Aorta (tissue), 5 donors: ENCODE results near the gene SLC2A8. TPM values are rescaled to one million over a fixed set of nuclear protein-coding genes. Genes with fewer than 3 reads are reported as not detected.

Experiments used
- ATAC-seq: fragments of 200-7000 bp; cut with Tn5 transposase; one replicate; pipeline ENCODE4 v1.9.1; 2022; ENCODE audit warnings: moderate library complexity; ENCODE audit not compliant: low FRiP score
- DNase-seq, 2 donors: peaks; one replicate each; pipeline ENCODE4 v3.0.0-alpha.2; 2020
- H3K27ac ChIP-seq, 2 donors: one replicate each; pipeline ENCODE4 v1.5.1; 2013; ENCODE audit warnings: low read length in 2 of 2, mild to moderate bottlenecking in 2 of 2, moderate library complexity in 2 of 2, control low read depth in 1 of 2, inconsistent platforms in 1 of 2, low read depth in 1 of 2
- H3K27me3 ChIP-seq, 2 donors: one replicate each; pipeline ENCODE4 v1.6.1; 2013; ENCODE audit warnings: control low read depth in 1 of 2, low read length in 1 of 2, mild to moderate bottlenecking in 1 of 2, moderate library complexity in 1 of 2; ENCODE audit not compliant: insufficient read depth in 2 of 2, control insufficient read depth in 1 of 2
- H3K36me3 ChIP-seq, 2 donors: one replicate each; pipeline ENCODE4 v1.6.1; 2013; ENCODE audit warnings: control low read depth in 1 of 2, low read length in 1 of 2, mild to moderate bottlenecking in 1 of 2; ENCODE audit not compliant: insufficient read depth in 2 of 2, control insufficient read depth in 1 of 2
- H3K4me1 ChIP-seq, 2 donors: one replicate each; pipeline ENCODE4 v1.6.1; 2013; ENCODE audit warnings: low read length in 2 of 2, control low read depth in 1 of 2, mild to moderate bottlenecking in 1 of 2, moderate library complexity in 1 of 2; ENCODE audit not compliant: insufficient read depth in 2 of 2, control insufficient read depth in 1 of 2
- H3K4me3 ChIP-seq, 2 donors: one replicate each; pipeline ENCODE4 v1.5.1; 2013; ENCODE audit warnings: low read length in 2 of 2, control low read depth in 1 of 2, mild to moderate bottlenecking in 1 of 2
- H3K9me3 ChIP-seq: one replicate; pipeline ENCODE4 v1.6.1; 2013; ENCODE audit warnings: mild to moderate bottlenecking, low read length; ENCODE audit not compliant: control insufficient read depth
- WGBS, 2 donors: extraction: QIAGEN DNeasy Blood & Tissue Kit; methylation state at CpG; one replicate each; pipeline ENCODE4 v1.1.7; 2013; 5-methylcytosine and 5-hydroxymethylcytosine counted together
- intact Hi-C, 2 donors: fragments of 100-400 bp; cut with DNase I; formaldehyde crosslinking; loops; one replicate each; pipeline versions ENCODE4 v1.14.2 to v1.15.0; 2022
- polyA plus RNA-seq, 2 donors: library from polyadenylated mRNA; stranded (reverse); fragments of 200-250 nt; gene quantifications; one replicate each; pipeline ENCODE4 v1.2.3, GENCODE V29; 2013
- total RNA-seq, 2 donors: library from RNA; stranded (reverse); fragmentation: NEBNext Ultra II Directional; extraction: Animal tissue kit (Norgen Biotek cat#: 25700); gene quantifications; one replicate each; pipeline ENCODE4 v1.2.1, GENCODE V29; 2021
- donor health status: healthy with polysubstance abuse.
- donor health status: Bipolar disorder and iron deficiency.
- donor health status: DM: no; HTN: no; CAD: no.
- donor health status: DM: no; HTN: no; CAD: no.
- donor health status: DM: yes; HTN: yes; CAD: no.

Gene SLC2A8
- total and polyA plus RNA-seq, 4 donors: 9.9 to 30.5 (median 18.2) TPM

DNA sequence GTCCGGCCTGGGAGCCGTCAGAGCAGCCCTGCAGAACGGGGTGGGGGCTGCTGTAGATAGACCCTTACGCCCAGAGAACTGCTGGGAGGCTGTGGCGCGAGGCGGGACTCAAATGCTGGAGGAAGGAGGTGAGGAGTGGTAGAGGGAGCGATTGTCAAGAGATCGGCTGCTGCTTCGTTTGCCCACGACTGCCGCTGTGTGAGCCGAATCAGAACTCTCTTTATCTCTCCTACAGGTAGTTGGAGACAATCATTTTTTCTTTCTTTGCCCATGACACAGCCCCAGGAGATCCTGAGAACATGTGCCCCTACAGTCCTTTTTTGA, 27.7 kb downstream of the SLC2A8 start:
- no peaks in the 10 kb centered on the region for H3K4me1 ChIP-seq
- no peak for ATAC-seq
- DNase-seq: no peak
- no peaks in the 10 kb centered on the region for H3K27me3 ChIP-seq
- H3K4me3 ChIP-seq: peak overlapping the region; percentile 80 to 86
- no peaks in the 10 kb centered on the region for H3K9me3 ChIP-seq
- intact Hi-C loops: no loop called here
- peak overlapping the region in 1 of 2 donors; percentile 84 for H3K27ac ChIP-seq
- no peaks in the 10 kb centered on the region for H3K36me3 ChIP-seq
- WGBS, 2 donors: 0% methylated on average over 13 of the region's 13 CpGs

DNA sequence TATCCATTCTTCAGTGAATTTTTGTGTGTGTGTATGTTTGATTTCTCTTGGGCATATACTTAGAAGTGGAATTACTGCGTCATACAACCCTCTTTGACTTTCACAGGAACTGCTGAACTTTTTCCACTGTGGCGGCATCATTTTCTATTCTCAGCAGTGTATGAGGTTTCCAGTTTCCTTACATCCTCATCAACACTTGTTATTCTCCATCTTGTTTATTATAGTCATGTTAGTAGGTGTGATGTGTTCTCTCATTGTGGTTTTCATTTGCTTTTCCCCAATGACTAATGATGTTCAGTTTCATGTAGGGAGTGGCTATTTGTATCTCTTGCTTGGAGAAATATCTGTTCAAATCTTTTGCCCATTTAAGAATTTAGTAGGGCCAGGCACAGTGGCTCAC, 29.8 kb downstream of the SLC2A8 start:
- Histone ChIP-seq H3K4me1 (no peaks in the 10 kb centered on the region), H3K27ac (no peak overlapping the region), H3K27me3 (no peaks in the 10 kb centered on the region), H3K4me3 (no peak overlapping the region), H3K36me3 (no peaks in the 10 kb centered on the region), H3K9me3 (no peaks in the 10 kb centered on the region)
- no peak for DNase-seq
- no peak for ATAC-seq
- intact Hi-C loops: no loop called here
- whole genome bisulfite sequencing, 2 donors: 91 to 93% methylated on average over 2 of the region's 2 CpGs

DNA sequence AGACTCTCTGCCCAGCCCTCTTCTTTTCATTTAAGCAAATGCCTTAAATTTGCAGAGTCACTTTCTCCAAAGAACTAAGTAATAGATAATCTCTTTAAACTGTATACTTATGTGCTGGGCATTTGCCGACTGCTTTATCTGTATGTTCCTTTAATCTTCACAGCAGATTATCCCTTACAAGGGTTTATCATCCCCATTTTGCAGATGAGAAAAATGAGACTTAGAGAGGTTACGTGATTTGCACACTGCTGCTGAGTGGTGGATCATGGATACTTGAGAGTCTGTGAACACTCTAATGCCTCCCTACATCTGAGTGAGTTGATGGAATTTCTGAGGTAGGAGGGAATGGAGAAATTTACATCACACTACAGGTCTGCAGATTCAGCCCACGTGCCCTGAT, 31.4 kb downstream of the SLC2A8 start:
- H3K36me3 ChIP-seq: peaks cover 0 to under 1% of the 10 kb centered on the region in 2 donors
- H3K27me3 ChIP-seq: no peaks in the 10 kb centered on the region
- H3K9me3 ChIP-seq: no peaks in the 10 kb centered on the region
- H3K4me1 ChIP-seq: no peaks in the 10 kb centered on the region
- no peak overlapping the region for H3K4me3 ChIP-seq
- ATAC-seq (no peak), DNase-seq (no peak)
- intact Hi-C loops: no loop called here
- H3K27ac ChIP-seq: no peak overlapping the region
- WGBS, 2 donors: 89 to 94% methylated on average over 3 of the region's 3 CpGs

GRCh38 chr9:127430415-127430814, 33.4 kb downstream of the SLC2A8 start:
- intact Hi-C loops: no loop called here
- no peaks in the 10 kb centered on the region for H3K4me1 ChIP-seq
- no peak for DNase-seq
- peaks cover 3 to 4% of the 10 kb centered on the region in 2 donors for H3K36me3 ChIP-seq
- no peak overlapping the region for H3K27ac ChIP-seq
- H3K27me3 ChIP-seq: no peaks in the 10 kb centered on the region
- ATAC-seq: no peak
- no peak overlapping the region for H3K4me3 ChIP-seq
- H3K9me3 ChIP-seq: no peaks in the 10 kb centered on the region
- WGBS, 2 donors: 93 to 94% methylated on average over 8 of the region's 8 CpGs

DNA sequence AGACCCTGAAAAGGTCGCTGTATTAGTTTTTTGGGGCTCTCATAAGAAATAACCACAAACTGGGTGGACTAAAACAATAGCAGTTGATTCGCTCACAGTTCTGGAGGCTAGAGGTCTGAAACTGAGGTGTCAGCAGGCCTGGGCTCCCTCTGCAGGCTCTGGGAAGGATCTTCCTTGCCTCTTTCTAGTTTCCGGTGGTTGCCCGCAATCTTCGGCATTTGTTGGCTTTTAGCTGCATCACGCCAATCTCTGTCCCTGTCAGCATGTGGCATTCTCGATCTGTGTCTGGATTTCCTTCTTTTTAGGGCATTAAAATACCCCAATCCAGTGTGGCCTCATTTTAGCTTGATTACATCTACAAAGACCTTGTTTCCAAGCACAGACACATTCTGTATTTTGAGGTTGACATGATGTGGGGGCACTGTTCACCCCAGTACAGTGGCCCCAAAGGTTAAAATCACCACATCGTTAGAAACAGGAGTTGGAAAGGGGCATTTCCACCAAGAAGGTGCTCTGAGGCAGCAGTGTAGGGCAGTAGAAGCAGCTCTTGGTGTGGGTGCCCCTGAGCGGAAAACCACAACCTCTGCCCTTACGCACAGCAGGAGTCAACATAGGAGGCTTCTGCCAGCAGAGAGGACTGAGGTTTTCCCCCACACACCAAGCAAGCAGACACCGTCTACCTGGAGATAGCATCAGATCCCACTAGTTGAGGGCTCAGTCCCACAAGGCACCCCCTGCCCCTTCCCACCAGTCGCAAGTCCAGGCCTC, 40.7 kb downstream of the SLC2A8 start:
- Histone ChIP-seq H3K36me3 (peaks cover 10 to 14% of the 10 kb centered on the region in 2 donors), H3K4me3 (no peak overlapping the region), H3K9me3 (no peaks in the 10 kb centered on the region), H3K27ac (no peak overlapping the region), H3K27me3 (no peaks in the 10 kb centered on the region), H3K4me1 (no peaks in the 10 kb centered on the region)
- WGBS, 2 donors: 85 to 88% methylated on average over 12 of the region's 12 CpGs
- DNase-seq (no peak), ATAC-seq (no peak)
- intact Hi-C loops: no loop called here

GRCh38 chr9:127438394-127438793, 41.4 kb downstream of the SLC2A8 start:
- H3K36me3 ChIP-seq: peaks cover 12 to 14% of the 10 kb centered on the region in 2 donors
- H3K9me3 ChIP-seq: no peaks in the 10 kb centered on the region
- H3K4me3 ChIP-seq: no peak overlapping the region
- intact Hi-C loops: no loop called here
- WGBS, 2 donors: 92 to 94% methylated on average over 9 of the region's 9 CpGs
- H3K4me1 ChIP-seq: no peaks in the 10 kb centered on the region
- no peak for DNase-seq
- no peak overlapping the region for H3K27ac ChIP-seq
- H3K27me3 ChIP-seq: no peaks in the 10 kb centered on the region
- ATAC-seq: no peak

GRCh38 chr9:127444283-127444920, 47.4 kb downstream of the SLC2A8 start:
- H3K4me3 ChIP-seq: no peak overlapping the region
- H3K36me3 ChIP-seq: peaks cover 8 to 13% of the 10 kb centered on the region in 2 donors
- intact Hi-C loops: no loop called here
- no peak for ATAC-seq
- H3K27me3 ChIP-seq: no peaks in the 10 kb centered on the region
- WGBS, 2 donors: 91 to 93% methylated on average over 17 of the region's 17 CpGs
- no peaks in the 10 kb centered on the region for H3K4me1 ChIP-seq
- DNase-seq: no peak
- no peaks in the 10 kb centered on the region for H3K9me3 ChIP-seq
- H3K27ac ChIP-seq: no peak overlapping the region

GRCh38 chr9:127444921-127445850, 48.2 kb downstream of the SLC2A8 start:
- Histone ChIP-seq H3K9me3 (no peaks in the 10 kb centered on the region), H3K4me3 (no peak overlapping the region), H3K27me3 (no peaks in the 10 kb centered on the region), H3K36me3 (peaks cover 8 to 13% of the 10 kb centered on the region in 2 donors), H3K27ac (no peak overlapping the region), H3K4me1 (no peaks in the 10 kb centered on the region)
- ATAC-seq (no peak), DNase-seq (no peak)
- 92 to 94% methylated on average over 15 of the region's 15 CpGs for WGBS, 2 donors
- intact Hi-C loops: no loop called here
